HG02678 (cell line): ENCODE data around the gene PPP4R3A.
A peak's percentile ranks its signal among the peaks of the same experiment; 100 is the strongest.

Source experiments
- ATAC-seq: cut with Tn5 transposase; IDR thresholded peaks from one replicate; pipeline ENCODE4 v1.9.1; 2021; ENCODE audit warnings: mild to moderate bottlenecking, moderate library complexity; ENCODE audit not compliant: unreplicated experiment

Gene PPP4R3A

GRCh38 chr14:91506226-91506625 lies 3.9 kb downstream of the PPP4R3A start:
- ATAC-seq = no peak

DNA sequence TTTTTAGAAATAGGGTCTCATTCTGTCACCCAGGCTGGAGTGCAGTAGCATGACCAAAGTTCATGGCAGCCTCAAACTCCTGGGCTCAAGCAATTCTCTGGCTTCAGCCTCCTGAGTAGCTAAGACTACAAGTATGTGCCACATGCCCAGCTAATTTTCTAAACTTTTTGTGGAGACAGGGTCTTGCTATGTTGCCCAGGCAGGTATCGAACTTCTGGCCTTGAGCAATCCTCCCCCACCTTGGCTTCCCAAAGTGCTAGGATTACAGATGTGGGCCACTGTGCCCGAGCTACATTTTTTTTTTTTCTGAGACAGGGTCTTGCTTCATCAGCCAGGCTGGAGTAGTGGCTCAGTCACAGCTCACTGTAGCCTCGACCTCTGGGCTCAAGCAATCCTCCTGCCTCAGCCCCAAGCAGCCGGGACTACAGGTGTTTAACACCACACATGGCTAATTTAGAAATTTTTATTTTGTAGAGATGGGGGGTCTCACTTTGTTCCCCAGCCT lies 7.1 kb downstream of the PPP4R3A start:
- no peak for ATAC-seq

DNA sequence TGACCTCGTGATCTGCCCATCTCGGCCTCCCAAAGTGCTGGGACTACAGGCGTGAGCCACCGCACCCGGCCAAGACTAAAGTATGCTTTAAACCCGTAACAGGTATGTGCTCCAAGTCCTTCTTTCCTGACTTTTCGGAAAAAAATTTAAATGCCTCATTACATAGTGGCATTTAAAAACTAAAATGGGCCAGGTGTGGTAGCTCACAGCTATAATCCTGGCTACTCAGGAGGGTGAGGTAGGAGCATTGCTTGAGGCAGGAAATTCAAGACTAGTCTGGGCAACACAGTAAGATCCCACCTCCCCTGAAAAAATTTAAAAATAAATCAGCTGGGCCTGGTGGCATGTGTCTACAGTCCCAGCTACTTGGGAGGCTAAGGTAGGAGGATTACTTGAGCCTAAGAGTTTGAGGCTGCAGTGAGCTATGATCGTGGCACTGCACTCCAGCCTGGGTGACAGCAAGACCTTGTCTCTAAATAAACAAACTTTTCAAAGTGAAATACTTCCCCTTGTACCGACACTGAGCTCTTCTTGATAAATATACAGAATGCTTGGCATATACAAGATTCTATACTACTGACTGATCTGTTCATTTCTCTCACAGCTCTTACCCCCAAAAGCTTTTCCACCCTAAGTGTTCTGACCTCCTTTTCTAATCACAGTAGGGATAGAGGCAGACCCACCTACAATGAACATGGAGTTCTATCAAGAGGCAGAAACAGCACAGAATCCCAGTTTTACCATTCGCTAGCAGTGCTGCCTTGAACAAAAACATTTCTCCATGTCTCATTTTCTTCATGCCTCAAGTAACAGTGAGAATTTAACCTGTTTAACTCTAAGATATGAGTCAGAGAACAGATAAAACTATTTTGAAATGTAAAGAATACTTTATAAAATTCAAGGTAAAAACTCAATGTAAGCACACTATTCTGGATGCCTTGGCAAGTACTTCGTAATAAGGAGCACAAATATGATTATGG lies 7.9 kb downstream of the PPP4R3A start:
- ATAC-seq = no peak

- no peak for ATAC-seq
Observed at GRCh38 chr14:91501348-91501747, 8.8 kb downstream of the PPP4R3A start.

- ATAC-seq = no peak
Observed at GRCh38 chr14:91496790-91497189, 13.3 kb downstream of the PPP4R3A start.

GRCh38 chr14:91494392-91495065 lies 15.6 kb downstream of the PPP4R3A start:
- ATAC-seq = peak; percentile 57

- no peak for ATAC-seq
Observed at GRCh38 chr14:91493169-91493568, 16.9 kb downstream of the PPP4R3A start.

- no peak for ATAC-seq
Observed at GRCh38 chr14:91484744-91485143, 25.4 kb downstream of the PPP4R3A start.

DNA sequence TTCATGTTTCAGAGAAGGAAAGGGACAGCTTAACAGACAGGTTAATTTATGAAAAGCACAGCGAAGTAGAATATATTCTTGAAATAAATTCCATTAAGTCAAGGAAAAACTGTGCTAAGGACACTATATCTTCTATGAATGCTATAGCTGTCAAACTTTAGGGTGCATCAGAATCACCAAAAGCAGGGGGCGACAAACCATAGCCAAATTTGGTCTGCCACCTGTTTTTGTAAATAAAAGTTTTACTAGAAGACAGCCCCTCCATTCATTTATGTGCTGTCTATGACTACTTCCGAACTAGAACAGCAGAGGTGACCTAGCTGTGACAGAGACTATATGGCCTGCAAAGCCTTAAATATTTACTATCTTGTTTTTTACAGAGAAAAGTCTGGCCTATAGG lies 25.9 kb downstream of the PPP4R3A start:
- ATAC-seq = no peak

DNA sequence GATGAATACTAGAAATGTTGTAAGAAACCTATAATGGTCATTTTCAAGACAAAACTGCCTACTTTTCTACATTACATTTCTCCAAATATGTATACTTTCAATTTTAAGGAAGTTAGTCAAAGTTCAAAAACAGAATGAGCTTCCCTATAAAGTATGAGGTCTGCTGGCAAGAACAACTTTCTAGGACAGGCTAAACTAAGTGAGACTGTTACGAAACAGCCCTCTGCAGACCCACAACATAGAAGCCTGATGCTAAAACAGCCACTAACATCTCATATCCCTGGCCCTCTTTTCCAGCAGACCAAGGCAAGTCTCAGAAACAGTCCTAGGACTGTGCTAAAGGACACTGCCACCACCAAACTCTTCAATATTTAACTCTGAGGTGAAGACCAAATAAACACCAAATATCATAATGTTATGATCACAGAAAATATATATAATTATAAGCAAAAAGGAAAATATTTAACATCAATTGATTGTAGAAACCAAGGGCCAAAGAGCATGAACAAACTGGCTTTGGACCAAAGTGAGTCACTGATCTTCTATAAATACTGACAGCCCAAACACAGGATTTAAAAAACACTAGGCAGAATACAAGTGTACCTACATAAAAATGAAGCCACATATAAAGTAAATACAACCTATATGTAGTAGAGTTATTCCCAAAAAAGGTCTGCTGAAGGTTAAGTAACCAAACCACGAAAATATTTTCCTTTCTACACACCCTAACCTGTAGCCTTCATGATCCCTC lies 27.7 kb downstream of the PPP4R3A start:
- ATAC-seq = no peak

GRCh38 chr14:91477388-91477787 lies 32.7 kb downstream of the PPP4R3A start:
- no peak for ATAC-seq

DNA sequence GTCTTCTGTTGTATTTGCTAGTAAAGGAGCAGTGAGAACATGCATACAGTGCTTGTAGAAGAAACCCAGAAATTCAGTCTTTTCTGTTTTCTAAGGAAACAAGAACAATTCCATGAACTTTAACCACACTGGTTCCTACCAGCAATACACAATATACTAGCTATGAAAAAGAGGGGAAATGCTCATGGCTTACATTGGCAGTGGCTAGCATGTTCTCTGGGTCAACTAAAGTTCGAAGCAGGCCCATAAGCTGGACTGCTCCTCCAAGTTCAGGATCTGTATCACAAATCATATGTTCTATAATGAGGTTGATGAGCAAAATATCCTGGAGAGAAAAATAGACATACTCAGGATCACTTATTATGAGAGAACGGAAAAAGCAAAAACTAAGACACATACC lies 37.1 kb downstream of the PPP4R3A start:
- no peak for ATAC-seq

DNA sequence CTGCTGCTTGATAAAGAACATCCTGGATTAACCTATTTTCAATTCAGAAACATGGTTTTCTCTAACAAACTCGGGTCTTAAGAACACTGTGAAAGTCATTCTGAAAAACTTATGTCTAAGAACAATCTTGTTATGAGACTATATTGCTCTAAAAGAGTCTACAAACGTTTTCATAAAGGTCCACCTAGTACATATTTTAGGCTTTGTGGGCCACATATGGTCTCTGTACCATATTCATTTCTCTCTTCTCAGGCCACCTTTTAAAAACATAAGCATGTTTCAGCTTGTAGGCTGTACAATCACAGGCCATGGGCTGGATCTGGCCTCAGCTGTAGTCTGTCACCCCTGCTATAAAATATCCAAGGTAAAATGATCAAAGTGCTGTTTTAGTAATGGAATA lies 39.9 kb downstream of the PPP4R3A start:
- no peak for ATAC-seq

DNA sequence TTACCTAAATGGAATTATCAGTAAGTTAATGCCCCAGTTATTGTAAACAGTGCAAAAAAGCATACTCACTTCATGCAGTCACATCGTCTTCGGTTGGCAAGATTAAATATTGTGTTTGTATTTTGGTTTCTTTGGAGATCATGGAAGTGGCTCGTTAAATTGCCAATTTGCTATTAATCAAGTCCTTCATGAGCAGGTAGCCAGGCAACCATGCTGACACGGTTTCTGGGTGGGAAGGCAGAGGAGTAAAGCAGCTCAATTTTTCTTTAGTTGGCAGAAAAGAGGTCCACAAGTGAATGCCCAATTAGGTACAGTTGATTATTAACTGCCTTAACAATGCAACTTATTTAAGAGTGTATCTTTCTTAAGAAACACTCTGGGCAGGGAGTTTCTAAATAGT lies 43.9 kb downstream of the PPP4R3A start:
- no peak for ATAC-seq

DNA sequence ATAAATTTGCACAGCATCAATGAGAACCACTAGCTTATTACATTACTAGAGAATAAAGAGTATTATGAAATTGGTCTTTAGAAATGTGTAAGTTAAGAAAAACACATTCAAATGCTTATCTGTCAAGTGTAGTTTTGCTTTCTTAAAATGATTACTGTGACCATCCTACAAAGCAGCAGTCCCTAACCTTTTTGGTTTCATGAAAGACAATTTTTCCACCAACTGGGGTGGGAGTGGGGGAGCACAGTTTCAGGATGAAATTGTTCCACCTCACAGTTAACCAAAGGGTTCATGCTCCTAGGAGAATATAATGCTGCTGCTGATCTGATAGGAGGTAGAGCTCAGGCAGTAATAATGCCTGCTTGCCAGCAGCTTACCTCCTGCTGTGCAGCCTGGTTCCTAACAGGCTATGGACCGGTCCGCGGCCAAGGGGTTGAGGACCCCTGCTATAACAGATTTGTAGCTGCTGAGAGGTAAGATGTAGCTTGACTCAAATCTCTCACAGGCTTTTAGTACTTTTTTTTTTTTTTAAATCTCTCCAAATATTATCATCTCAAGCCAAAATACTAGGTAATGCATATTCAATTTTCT lies 45.4 kb downstream of the PPP4R3A start:
- ATAC-seq = no peak

- ATAC-seq = no peak
Observed at GRCh38 chr14:91458612-91459011, 51.5 kb downstream of the PPP4R3A start.

DNA sequence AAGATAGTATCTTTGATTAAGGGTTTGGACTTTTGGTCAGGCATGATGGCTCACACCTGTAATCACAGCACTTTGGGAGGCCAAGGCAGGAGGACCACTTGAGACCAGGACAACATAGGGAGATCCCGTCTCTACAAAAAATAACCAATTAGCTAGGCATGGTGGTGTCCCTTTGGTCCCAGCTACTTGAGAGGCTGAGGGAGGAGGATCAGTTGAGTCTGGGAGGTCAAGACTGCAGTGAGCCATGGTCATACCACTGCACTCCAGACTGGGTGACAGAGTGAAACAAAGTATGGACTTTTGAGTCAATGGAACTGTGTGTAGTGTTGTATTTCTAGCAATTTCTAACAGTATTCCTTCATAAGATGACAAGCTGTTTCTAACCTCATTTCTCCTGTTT lies 53.8 kb downstream of the PPP4R3A start:
- ATAC-seq = no peak

DNA sequence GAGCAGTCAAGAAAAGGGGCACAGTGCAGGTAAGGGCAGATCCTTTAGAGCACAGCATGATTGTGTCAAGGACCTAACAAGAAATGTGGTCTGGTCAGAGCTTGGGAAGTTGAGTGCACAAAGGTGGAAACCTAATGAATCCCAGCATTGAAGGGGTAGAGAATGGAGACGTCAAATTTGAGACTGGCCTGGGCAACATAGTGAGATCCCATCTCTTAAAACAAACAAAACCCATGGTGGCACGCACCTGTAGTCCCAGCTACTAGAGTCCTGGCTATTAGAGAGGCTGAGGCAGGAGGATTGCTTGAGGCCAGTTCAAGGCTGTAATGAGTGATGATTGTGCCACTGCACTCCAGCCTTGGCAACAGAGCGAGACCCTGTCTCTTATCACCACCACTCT lies 55.5 kb downstream of the PPP4R3A start:
- no peak for ATAC-seq

DNA sequence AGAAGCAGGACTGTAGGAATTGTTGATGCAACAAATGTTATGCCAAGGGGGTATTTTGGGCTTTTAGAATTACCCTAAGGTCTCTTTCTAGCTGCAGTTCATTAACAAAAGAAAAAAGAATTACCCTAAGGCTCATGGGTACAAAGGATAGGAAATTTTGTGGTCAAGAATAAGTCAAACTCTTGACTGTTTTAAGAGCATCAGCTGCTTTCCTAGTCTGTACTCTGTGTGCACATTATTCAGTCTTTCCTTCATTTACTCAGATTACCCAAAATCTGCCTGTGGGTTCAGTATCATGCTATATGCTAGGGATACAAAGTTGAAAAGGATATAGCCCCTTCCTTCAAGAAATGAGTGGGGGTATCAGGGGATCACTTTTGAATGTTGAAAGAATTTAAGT lies 56.0 kb downstream of the PPP4R3A start:
- ATAC-seq = no peak

- no peak for ATAC-seq
Observed at GRCh38 chr14:91453744-91454143, 56.4 kb downstream of the PPP4R3A start.
